NOMO-1 (cell line): ENCODE measurements around the gene OR51M1.
"Not testable (repeated sequence)": the region's sequence is repeated elsewhere in the genome, so short reads cannot be mapped to it uniquely, and the experiment has no call there.

ENCODE experiments used
- DNase-seq, 2 experiments: peaks; one replicate each; lab custom pipeline; 2025; ENCODE audit not compliant: unreplicated experiment in 2 of 2; lab: John Stamatoyannopoulos, UW

Gene OR51M1, protein sequence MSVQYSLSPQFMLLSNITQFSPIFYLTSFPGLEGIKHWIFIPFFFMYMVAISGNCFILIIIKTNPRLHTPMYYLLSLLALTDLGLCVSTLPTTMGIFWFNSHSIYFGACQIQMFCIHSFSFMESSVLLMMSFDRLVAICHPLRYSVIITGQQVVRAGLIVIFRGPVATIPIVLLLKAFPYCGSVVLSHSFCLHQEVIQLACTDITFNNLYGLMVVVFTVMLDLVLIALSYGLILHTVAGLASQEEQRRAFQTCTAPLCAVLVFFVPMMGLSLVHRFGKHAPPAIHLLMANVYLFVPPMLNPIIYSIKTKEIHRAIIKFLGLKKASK

DNA sequence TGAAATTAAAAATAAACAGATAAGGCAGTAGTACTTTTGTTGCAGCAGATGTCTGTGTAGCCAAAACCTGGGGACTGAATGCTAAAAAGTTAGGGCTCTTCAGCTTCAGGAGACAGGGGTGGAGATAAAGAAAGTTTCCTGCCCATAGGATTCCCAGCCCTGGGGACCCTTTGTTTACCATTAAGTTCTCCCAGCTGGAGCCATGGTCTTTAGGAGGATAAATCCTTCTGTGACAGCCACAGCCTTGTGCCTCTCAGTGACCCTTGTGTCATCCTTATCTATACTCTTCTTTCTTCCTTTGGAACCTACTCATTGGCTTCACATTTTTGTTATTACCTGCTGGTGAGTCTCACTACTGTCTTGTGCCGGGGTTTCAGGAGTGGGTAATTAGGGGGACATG is at the start of gene OR51M1:
TSS of gene OR51M1 (plus strand) at position 237 of the 400 bp plus-strand sequence. CDS start 5,587 bp downstream, outside the sequence.
- DNase-seq, result no peak

DNA sequence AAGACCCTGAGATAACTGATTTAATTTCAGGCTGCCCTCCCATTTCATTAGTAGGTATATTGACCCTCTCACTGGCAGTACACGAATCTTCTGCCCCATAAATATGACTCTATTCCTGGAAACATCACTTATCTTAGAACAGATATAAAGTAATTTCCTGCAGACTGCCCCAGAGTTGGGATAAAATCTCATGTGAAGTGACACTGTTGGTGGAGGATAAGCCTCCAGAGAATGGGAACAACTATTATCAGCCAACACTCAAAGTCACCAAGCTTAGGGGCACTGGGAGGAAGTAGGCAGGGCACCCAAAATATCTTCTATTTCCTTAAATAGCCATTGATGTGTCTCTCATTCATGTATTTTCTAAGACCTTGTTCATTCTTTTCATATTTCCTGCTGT is 48.4 kb upstream of the OR51M1 start:
- no peak for DNase-seq

DNA sequence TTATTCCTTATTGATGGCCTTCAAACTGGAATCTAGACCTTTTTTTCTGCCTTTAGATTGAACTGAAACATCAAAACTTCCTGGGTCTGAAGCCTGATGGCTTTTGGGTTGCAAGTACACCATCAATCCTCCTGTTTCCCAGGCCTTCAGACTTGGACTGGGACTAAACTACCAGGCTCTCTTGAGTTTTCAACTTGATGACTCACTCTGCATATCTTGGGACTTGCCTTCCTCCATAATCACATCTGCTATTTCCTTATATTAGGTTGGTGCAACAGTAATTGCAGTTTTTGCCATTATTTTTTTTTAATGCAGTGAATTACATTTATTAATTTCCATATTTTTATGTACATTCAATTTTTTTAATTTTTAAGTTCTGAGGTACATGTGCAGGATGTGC is 47.3 kb upstream of the OR51M1 start:
- DNase-seq, result no peak

DNA sequence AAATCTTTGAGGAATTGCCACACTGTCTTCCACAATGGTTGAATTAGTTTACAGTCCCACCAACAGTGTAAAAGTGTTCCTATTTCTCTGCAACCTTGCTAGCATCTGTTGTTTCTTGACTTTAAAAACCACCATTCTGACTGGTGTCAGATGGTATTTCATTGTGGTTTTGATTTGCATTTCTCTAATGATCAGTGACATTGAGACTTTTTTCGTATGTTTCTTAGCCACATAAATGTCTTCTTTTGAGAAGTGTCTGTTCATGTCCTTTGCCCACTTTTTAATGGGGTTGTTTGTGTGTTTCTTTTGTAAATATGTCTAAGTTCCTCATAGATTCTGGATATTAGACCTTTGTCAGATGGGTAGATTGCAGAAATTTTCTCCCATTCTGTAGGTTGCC is 46.4 kb upstream of the OR51M1 start:
- DNase-seq, result not testable (repeated sequence)

DNA sequence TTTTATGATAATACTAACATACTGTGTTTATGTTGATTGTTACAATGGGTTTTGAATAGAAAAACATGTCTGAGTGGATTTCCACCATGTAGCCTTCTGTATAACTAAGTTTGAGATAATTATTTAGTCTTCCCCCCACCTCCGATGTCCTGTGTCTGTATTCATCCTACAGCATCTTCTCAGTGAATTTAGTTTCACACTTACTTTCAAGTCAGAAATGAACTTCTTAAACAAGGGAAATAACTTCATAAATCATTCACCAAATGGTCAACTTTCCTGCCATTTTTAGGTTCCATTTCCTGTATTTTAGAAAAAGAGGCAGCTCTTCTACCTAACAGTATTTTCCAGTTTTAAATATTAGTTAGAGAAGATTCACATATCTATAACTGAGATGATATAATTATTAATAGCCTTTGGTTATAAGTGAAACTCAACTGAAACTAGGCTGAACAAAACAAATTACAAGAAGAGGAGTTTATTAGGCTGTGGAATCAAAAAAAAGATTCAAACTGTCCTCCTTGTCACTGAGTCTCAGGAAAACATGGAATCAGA is 43.8 kb upstream of the OR51M1 start:
- no peak for DNase-seq

DNA sequence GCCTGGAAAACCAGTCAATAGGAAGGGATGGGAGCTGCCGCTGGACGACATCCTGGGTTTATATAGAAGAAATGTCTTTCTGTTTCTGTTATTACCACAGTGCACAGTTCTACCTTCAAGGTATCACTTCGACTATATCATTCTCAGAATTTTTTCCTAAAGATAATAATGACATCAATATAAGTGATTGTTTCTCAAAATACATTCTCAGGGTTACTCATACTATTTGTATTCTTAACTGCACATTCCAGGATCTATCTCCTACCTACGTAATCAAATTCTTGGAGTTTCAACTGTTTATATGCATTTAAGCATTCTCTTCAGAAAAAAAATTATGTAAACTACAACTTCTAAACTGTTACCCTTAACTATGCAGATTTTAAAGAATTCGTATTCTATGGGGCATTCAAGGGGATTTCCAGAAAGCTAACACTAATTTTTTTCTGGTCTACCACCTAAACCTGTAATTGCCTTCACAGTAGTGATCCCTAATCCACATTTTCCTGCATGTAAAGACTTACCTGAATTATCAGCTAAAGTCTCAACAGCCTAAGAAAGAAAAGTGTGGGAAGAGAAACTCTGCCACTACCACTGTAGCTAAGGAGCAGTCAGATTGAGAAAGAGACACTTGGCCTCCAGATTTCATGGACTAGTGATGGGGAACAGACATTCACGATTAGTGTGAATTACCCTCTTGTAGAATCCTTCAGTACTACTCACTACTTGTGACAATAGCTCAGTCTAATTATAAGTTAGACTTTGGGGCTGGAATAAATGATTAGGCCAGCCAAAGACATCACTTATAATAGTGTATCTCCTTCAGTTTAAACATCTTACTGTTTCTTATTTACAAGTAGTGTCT is 39.9 kb upstream of the OR51M1 start, which contains the start of gene OR51B5:
TSS of gene OR51B5 (minus strand) at position 51 of the 862 bp plus-strand sequence. CDS start at position 51, 0 bp downstream.
- no peak for DNase-seq

DNA sequence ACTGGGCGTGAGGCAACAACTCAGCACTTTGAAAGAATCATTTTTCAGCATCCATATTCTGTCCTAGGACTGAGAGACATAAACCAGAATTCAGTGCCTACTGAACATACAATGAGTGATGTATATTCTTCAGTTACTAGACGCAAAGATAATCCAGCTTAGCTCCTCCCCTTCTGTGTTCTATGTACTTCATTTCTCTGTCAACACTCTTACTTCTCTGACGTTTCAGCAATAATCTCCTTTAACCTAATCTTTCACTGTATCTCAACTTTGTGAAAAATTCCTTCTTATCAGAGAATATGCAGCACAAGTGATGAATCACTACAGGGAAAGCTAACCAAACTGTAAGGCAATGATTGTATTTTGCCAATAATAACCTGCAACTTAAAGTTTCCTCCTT is 37.8 kb upstream of the OR51M1 start:
- no peak for DNase-seq

DNA sequence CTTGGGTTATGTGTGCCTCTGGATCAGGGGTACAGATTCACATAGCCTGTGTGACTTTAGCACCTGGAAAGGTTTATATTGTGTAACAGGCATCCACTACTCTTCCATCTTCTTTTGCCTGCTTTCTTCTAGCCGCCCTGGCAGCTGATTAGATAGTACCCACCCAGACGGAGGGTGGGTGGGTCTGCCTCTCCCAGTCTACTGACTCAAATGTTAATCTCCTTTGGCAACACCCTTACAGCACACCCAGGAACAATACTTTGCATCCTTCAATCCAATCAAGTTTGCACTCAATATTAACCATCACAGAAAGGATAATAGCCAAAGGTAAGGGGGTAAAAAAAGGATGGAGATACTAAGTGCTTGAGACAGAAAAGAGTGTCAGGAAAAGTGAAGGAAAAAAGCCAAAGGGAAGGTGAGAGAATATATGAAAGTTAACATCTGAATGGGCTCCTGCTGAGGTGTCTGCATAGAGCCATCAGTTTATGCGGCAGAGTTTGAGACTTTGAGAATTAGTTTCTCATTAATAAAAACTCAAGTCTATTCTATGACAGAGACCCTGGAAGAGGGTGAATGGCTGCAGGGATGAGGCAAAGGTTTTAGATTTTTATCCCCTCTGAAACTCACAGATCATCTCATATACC is 34.9 kb upstream of the OR51M1 start:
- DNase-seq, result no peak

DNA sequence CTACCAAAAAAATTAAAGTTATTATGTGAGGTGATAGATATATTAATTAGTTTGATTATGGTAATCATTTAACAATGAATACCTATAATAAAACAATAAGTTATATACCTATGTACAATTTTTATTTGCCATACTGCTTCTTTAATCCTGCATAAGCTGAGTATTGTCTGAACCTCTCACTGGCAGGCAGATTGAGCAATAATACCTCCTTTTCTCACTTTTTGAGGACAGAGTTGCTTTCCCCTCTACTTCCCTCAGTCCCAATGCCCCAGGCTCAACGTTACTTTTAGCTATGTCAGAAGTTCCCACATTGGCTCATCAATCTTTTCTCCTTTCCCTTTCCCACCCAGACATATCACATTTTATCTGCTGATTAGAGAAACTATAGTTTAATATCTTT is 34.1 kb upstream of the OR51M1 start:
- DNase-seq, result no peak

DNA sequence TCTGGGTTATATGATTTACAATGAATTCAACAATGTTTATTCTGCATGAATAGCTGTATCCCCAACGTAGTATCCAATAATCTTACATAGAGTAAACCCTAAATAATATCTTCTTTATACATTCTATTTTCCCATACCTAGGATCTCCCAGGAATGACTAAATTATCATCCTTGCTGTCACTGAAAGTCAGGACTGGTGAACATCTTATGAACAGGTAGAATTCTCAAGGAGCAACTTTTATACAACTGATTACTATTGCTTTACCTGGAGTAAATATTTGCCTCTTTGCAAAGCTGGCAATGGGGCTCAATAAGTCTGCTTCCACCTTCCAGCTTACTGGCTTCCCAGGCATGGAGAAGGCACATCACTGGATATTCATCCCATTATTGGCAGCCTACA is 32.4 kb upstream of the OR51M1 start, which contains the start of gene OR51B6:
TSS of gene OR51B6 (plus strand) at position 301 of the 400 bp plus-strand sequence. CDS start at position 301, 0 bp downstream.
- DNase-seq, result no peak

DNA sequence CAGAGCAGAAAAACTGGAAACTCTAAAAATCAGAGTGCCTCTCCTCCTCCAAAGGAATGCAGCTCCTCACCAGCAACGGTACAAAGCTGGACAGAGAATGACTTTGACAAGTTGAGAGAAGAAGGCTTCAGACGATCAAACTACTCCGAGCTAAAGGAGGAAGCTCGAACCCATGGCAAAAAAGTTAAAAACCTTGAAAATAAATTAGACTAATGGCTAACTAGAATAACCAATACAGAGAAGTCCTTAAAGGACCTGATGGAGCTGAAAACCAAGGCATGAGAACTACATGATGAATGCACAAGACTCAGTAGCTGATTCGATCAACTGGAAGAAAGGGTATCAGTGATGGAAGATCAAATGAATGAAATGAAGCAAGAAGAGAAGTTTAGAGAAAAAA is 27.6 kb upstream of the OR51M1 start:
- not testable (repeated sequence) for DNase-seq

DNA sequence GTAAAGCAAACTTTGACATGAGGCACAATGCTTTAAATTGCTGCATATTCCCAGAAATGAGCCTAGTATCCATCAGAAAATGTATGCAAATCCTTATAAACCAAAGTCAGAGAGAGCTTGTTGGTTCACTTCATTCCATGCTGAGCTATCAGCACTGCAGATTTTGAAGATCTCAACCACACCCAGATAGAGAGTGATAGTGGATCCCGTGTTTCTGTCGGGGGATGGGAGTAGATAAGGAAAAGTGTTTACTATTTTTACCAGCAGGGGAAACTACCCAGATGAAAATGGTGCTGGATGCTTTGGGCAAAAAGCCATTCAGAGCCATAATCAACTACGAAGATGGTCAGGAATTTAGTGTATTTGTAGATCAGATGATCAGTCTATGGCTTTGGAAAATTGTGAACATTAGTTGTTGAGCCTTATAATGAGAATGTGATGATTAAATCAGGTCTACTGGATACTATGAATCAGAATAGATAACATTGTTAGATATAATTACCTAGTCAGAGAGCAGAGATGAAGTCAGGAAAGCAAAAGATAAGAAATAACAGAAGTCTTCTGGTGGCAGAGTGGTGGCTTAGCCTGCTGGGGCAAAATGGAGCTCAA is 21.5 kb upstream of the OR51M1 start:
- DNase-seq, result no peak

DNA sequence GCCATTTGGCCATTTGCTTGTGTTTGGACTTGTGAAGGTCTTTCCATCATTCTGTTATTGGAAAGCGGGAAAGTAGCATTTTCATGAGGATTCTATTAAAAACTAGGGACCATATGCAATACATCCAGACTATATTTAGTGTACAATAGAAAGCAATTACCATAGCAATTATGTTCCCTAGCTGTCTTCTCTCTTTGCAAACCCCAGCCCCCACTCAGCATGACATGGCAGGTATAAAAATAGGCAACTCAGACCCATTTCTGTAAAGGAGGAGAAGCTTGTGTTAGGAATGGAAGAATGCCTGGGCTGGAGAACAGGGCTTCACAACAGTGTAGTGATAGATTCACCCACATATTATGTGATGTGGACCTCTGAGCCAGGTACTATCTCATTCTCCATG is 19.9 kb upstream of the OR51M1 start:
- no peak for DNase-seq

DNA sequence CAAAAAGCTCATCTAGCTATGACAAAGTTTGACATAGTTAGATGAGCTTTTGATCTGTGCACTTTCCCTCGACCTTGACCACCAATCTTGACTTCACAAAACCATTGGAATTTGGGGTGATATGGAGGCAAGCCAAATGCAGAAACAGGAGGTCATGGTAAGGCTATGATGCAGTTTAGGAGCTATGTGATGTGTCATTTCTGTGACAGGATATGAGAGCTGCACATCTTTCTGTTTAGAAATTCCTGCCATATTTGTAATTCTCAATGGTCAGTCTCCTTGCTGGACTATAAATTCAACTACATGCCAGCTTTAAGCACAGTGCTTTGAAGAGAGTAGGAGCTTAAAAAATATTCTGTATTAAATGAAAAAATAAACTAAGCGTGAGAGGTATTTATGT is 19.4 kb upstream of the OR51M1 start:
- DNase-seq, result no peak

DNA sequence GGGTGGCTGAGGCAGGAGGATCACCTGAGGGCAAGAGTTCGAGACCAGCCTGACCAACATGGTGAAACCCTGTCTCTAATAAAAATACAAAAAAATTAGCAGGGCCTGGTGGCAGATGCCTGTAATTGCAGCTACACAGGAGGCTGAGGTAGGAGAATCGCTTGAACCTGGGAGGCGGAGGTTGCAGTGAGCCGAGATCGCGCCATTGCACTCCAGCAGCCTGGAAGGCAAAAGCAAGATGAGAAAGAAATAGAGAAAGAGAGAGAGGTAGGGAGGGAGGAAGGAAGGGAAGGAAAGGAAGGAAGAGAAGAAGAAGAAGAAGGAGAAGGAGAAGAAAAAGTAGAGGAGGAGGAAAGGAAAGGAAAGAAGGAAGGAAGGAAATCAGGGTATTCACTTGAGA is 17.2 kb upstream of the OR51M1 start:
- not testable (repeated sequence) for DNase-seq

DNA sequence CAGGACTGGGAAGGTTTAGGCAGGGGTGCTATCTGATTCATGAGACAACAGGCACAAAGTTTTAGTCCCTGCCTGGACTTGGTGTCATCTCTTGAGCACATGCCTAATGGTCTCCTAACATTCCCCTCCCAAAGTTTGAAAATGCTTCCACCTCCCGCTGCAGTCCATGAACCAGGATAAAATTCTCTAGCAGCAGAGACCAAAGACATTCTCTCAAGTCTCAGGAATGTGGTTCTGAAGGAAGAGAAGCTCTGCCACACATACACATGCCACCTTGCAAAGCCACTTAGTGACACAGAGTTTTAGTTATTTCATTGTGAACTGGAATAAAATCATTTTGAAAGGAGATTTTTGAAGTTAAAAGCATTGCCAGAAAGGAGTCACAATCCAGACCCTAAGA is 16.8 kb upstream of the OR51M1 start:
- no peak for DNase-seq

DNA sequence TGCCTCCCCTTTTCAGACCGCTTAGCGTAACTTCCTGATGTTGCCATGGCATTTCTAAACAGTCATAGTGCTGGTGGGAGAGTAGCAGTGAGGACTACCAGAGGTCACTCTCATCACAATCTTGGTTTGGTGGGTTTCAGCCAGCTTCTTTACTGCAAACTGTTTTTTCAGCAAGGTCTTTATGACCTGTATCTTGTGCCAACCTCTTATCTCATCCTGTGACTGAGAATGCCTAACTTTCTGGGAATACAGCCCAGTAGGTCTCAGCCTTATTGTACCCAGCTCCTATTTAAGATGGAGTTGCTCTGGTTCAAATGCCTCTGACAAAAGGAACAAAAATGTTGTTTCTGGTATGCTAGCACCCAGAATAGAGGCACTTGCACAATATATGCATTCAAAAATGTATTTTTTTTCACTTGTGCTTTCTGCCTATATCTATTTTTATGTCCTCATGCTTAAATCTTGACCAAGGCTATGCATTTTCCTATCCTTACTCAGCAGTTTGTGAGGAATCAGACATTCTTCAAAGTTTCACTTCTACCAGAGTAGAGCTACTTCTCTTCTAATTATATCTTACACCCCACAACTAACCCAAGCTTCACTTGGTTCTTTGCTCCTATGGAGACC is 16.1 kb upstream of the OR51M1 start:
- DNase-seq, result no peak

DNA sequence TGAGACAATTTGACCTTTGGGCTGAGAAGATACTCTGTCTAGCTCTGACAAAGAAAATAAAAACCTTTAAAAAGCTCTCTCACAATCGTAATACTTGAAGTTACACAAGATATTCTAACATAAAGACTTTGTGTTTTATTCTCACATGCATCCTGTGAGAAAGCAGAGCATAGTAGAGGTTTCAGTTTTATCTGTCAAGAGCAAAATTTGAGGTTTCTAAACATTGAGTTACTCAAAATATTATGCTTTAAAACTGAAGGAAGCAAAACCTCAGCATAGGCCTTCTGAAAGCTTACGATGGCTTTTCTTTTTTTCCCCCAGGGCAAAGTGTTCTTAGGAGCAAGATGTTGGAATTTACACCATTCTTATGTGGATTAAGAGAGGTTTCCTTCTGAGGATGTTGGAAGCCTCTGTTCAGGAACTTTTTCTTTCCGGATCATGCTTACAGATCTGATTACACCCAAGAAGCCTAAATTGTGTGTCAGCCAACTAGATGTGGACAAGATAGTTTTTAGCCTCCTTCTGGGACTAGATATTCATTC is 15.0 kb upstream of the OR51M1 start:
- no peak for DNase-seq

DNA sequence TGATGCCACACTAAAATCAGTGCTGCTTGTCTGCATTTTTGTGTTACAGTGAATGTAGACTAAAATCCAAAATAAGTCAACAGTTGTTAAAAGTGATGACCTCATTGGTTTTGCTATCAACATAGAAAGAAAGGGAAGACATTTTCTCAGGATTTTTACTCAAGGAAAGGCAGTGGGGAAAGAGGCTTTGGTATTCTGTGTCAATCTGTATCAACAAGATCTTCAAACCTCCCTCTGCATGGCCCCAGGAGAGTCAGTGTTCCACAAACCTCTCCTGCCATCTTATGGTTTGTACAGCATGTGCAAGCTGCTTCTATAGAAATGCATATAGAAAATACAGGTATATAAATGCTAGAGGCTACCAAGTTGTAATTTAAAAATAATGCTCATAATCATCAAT is 13.8 kb upstream of the OR51M1 start:
- no peak for DNase-seq
